GM12878 (cell line): Measurements from ENCODE around the gene TSPAN31. TPM values are rescaled to one million over a fixed set of nuclear protein-coding genes. Genes with fewer than 3 reads are reported as not detected.

Experiments
- ATAC-seq: fragments of 200-7000 bp; cut with Tn5 transposase; 3 replicates; pipeline ENCODE4 v1.9.1; 2020; ENCODE audit warnings: mild to moderate bottlenecking, moderate library complexity
- BruUV-seq: library from RNA; stranded (reverse); fragments of 400-500 nt; replicated peaks from 2 replicates; lab custom pipeline; 2021; lab: Mats Ljungman, UMichigan
- CTCF ChIA-PET: fragments of 300-600 bp; sonication (Branson Sonifier 250); formaldehyde crosslinking; extraction: SDS; loops from one replicate; lab custom pipeline; 2021; ENCODE audit warnings: inconsistent platforms; lab: Yijun Ruan, JAX
- POLR2A ChIA-PET: fragments of 350-600 bp; formaldehyde crosslinking; extraction: SDS; loops from one replicate; lab custom pipeline; 2021; ENCODE audit warnings: inconsistent platforms; lab: Charles Lee
- RAD21 ChIA-PET: fragments of 300-600 bp; sonication (Branson Sonifier 250); formaldehyde crosslinking; loops from one replicate; lab custom pipeline; 2023; ENCODE audit warnings: antibody characterized with exemption; ENCODE audit not compliant: unreplicated experiment; lab: Charles Lee
- SMC1A ChIA-PET: fragments of 300-600 bp; sonication (Branson Sonifier 250); formaldehyde crosslinking; loops from one replicate; lab custom pipeline; 2023; ENCODE audit not compliant: unreplicated experiment, uncharacterized antibody; lab: Charles Lee
- DNase-seq: peaks from one replicate; pipeline ENCODE4 v3.0.0-alpha.2; 2011; ENCODE audit warnings: low read depth, low spot score
- FAIRE-seq: peaks from 3 replicates; lab custom pipeline; 2011; peaks lifted over from hg19 to GRCh38; lab: Jason Lieb, UNC
- H2AFZ ChIP-seq: 2 replicates; pipeline ENCODE4 v1.6.0; 2011; ENCODE audit warnings: low read depth, low read length, control low read depth; ENCODE audit not compliant: control insufficient read depth
- H3K27ac ChIP-seq: 2 replicates; pipeline ENCODE4 v1.5.1; 2011; ENCODE audit warnings: control low read depth; ENCODE audit not compliant: control insufficient read depth, insufficient read depth
- H3K27me3 ChIP-seq, 2 experiments: replicated peaks in 1 of 2; 2 replicates each; pipeline versions ENCODE4 v1.6.0 to v1.6.1; 2011; ENCODE audit warnings: low read length in 1 of 2; ENCODE audit not compliant: control insufficient read depth in 2 of 2, insufficient read depth in 2 of 2
- H3K36me3 ChIP-seq, 2 experiments: 2 replicates each; pipeline ENCODE4 v1.5.1; 2011; ENCODE audit warnings: low read length in 1 of 2; ENCODE audit not compliant: control insufficient read depth in 2 of 2, insufficient read depth in 2 of 2
- H3K4me1 ChIP-seq: 2 replicates; pipeline ENCODE4 v1.6.1; 2011; ENCODE audit warnings: mild to moderate bottlenecking, low read length, moderate library complexity, mixed read lengths; ENCODE audit not compliant: control insufficient read depth, insufficient read depth
- H3K4me2 ChIP-seq: 2 replicates; pipeline ENCODE4 v1.6.0; 2011; ENCODE audit warnings: control low read depth; ENCODE audit not compliant: control insufficient read depth, insufficient read depth
- H3K4me3 ChIP-seq: fragments of 200-600 bp; sonication (generic); 2 replicates; pipeline ENCODE4 v1.5.1; 2016
- H3K79me2 ChIP-seq: 2 replicates; pipeline ENCODE4 v1.6.0; 2011; ENCODE audit warnings: low read length; ENCODE audit not compliant: control insufficient read depth, insufficient read depth
- H3K9ac ChIP-seq: 2 replicates; pipeline ENCODE4 v1.8.0; 2011; ENCODE audit warnings: low read length, control low read depth, mixed read lengths; ENCODE audit not compliant: control insufficient read depth, insufficient read depth
- H3K9me3 ChIP-seq: replicated peaks from 3 replicates; pipeline ENCODE4 v1.5.1; 2011; ENCODE audit warnings: mild to moderate bottlenecking, low read length; ENCODE audit not compliant: control insufficient read depth, insufficient read depth
- H4K20me1 ChIP-seq: 2 replicates; pipeline ENCODE4 v1.6.0; 2011; ENCODE audit not compliant: control insufficient read depth, insufficient read depth
- BCLAF1 ChIP-seq: fragments of 450-650 bp; IDR thresholded peaks from 2 replicates; pipeline ENCODE4 v1.6.1; 2017; ENCODE audit warnings: antibody characterized with exemption, mild to moderate bottlenecking, moderate library complexity
- EED ChIP-seq: sonication (generic); IDR thresholded peaks from 2 replicates; pipeline ENCODE4 v1.6.1; 2016; ENCODE audit warnings: antibody characterized with exemption, low read depth
- FOXK2 ChIP-seq: fragments of 450-650 bp; IDR thresholded peaks from 2 replicates; pipeline ENCODE4 v1.6.1; 2017; ENCODE audit warnings: mild to moderate bottlenecking, moderate library complexity
- MXI1 ChIP-seq: fragments of 150-350 bp; IDR thresholded peaks from 2 replicates; pipeline ENCODE4 v1.6.1; 2011; ENCODE audit warnings: low read depth, mild to moderate bottlenecking, inconsistent platforms, low read length, improper control_type of control experiment
- POU2F2 ChIP-seq: IDR thresholded peaks from 3 replicates; pipeline ENCODE4 v1.6.1; 2011; ENCODE audit warnings: low read depth, mild to moderate bottlenecking, low read length, borderline replicate concordance
- RAD21 ChIP-seq: IDR thresholded peaks from 2 replicates; pipeline ENCODE4 v1.6.1; 2011; ENCODE audit warnings: mild to moderate bottlenecking, low read depth, low read length, moderate library complexity; ENCODE audit not compliant: insufficient read depth
- TARDBP ChIP-seq: IDR thresholded peaks from 2 replicates; pipeline ENCODE4 v1.6.1; 2016; ENCODE audit warnings: borderline replicate concordance
- WRNIP1 ChIP-seq: IDR thresholded peaks from 2 replicates; pipeline ENCODE4 v1.6.1; 2011; ENCODE audit warnings: low read depth, low read length, improper control_type of control experiment, borderline replicate concordance
- YY1 ChIP-seq: IDR thresholded peaks from 2 replicates; pipeline ENCODE4 v1.6.1; 2011; ENCODE audit warnings: low read depth, mild to moderate bottlenecking, low read length
- ZNF274 ChIP-seq: IDR thresholded peaks from one replicate; pipeline ENCODE4 v1.8.0; 2011; ENCODE audit not compliant: insufficient read length, insufficient read depth
- ZNF592 ChIP-seq: fragments of 450-650 bp; IDR thresholded peaks from 2 replicates; pipeline ENCODE4 v1.6.1; 2017; ENCODE audit warnings: mild to moderate bottlenecking, moderate library complexity
- ZSCAN29 ChIP-seq: fragments of 450-650 bp; IDR thresholded peaks from 2 replicates; pipeline ENCODE4 v1.6.1; 2017; ENCODE audit warnings: mild to moderate bottlenecking, moderate library complexity
- WGBS: methylation state at CpG from one replicate; pipeline ENCODE4 v1.1.6; 2016; ENCODE audit warnings: low lambda C conversion rate; ENCODE audit not compliant: insufficient replicate concordance, insufficient coverage; ENCODE audit errors: missing lambda C conversion rate; 5-methylcytosine and 5-hydroxymethylcytosine counted together
- in situ Hi-C: fragments of 300-500 bp; cut with MboI; formaldehyde crosslinking; loops from 9 replicates; pipeline ENCODE4 v1.14.3; 2018; ENCODE audit warnings: mixed read lengths
- intact Hi-C: fragments of 100-400 bp; cut with micrococcal nuclease; formaldehyde crosslinking; loops from one replicate; pipeline ENCODE4 v1.14.2; 2022; ENCODE audit not compliant: unreplicated experiment
- polyA plus RNA-seq, 11 experiments: library from polyadenylated mRNA; depleted of rRNA in 4 of 11; unstranded in 6 of 11; stranded (reverse) in 5 of 11; fragments of >200 nt; fragmentation: Nextera tagmentation in 4 of 11; fragmentation: Illumina TruSeq in 1 of 11; extraction: Ambion mirVana in 4 of 11; extraction: Trizol in 1 of 11; gene quantifications; 1 replicate in 1 of 11; 2 replicates in 10 of 11; pipeline versions ENCODE4 v1.2.1 to v1.2.3, GENCODE V29; 2011 to 2016; ENCODE audit warnings: inconsistent platforms in 2 of 11, missing spikeins in 2 of 11, low read depth in 1 of 11
- total RNA-seq, 4 experiments: library from RNA; depleted of rRNA in 3 of 4; stranded (reverse); fragments of >200 nt in 3 of 4; fragmentation: Illumina TruSeq in 1 of 4; extraction: Trizol in 1 of 4; gene quantifications; 2 replicates each; pipeline versions ENCODE4 v1.2.1 to v1.2.3, GENCODE V29; 2013 to 2021
- TF ChIP-seq, protein P1 (sequence below): fragments of 450-650 bp; IDR thresholded peaks from 2 replicates; pipeline ENCODE4 v1.6.1; 2016; ENCODE audit warnings: mild to moderate bottlenecking, moderate library complexity, borderline replicate concordance

Gene TSPAN31
- total and polyA plus RNA-seq, 10 of the 15 experiments (the other 5 are each of a cell fraction or from before 2014, with no cell fraction given) = 11.8 to 32.2 (median 24.7) TPM

DNA sequence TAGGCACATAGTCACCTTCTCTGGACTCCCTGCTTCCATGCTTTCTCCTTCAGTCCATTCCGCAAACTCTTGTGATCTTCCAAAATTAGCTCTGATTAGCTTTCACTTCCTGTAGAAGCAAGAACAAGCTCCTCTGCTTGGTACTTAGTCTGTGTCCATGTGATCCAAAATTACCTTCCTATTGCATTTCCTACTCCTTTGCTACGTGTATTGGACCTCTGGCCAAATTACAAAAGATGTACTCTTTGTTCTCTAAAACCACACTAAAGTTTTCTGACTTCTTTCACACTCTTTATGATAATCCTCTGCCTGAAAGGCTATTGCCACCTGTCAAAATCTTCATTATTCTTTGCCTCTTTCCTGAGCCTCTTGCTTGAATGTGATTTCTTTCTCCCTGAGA, 37.0 kb downstream of the TSPAN31 start:
- ATAC-seq (peak; percentile 6; the same call in 2 of the 3 replicates), DNase-seq (no peak), FAIRE-seq (no peak)
- peaks cover 15% of the 10 kb centered on the region for H3K79me2 ChIP-seq
- H3K27me3 ChIP-seq = no peaks in the 10 kb centered on the region
- H3K36me3 ChIP-seq = peaks cover 0 to 8% of the 10 kb centered on the region in 2 experiments; a peak in 3 of 4 replicates
- peaks cover 8% of the 10 kb centered on the region; the same call in 1 of the 2 replicates for H3K4me1 ChIP-seq
- H3K27ac ChIP-seq = peak overlapping the region; percentile 22; the same call in 1 of the 2 replicates
- peak overlapping the region; percentile 46; the same call in 1 of the 2 replicates for H3K4me2 ChIP-seq
- RAD21 ChIA-PET = interaction anchor here (0.7 to 1.3 kb wide), 5 partner anchors 9 to 160 kb away, joined by 3 to 5 read pairs (median 4); partner anchors contain the start of genes ATP23, CYP27B1, EEF1AKMT3 and METTL1
- no peak overlapping the region for H3K4me3 ChIP-seq
- H3K9me3 ChIP-seq = no peaks in the 10 kb centered on the region
- CTCF ChIA-PET = interaction anchor here (0.6 to 2.1 kb wide), 12 partner anchors 9 to 189 kb away, joined by 3 to 16 read pairs (median 5); partner anchors contain the start of genes EEF1AKMT3 and METTL1
- in situ Hi-C loops = no loop called here
- BruUV-seq = no TSS peak
- POLR2A ChIA-PET = interaction anchor here (0.6 kb wide), 2 partner anchors 29 to 130 kb away, joined by 3 to 4 read pairs; partner anchors contain the start of gene CDK4
- H2AFZ ChIP-seq = peak overlapping the region; percentile 67
- no peak overlapping the region for H3K9ac ChIP-seq
- no peaks in the 10 kb centered on the region for H4K20me1 ChIP-seq
- intact Hi-C loops = loop anchor here (1.0 kb wide), 1 partner anchor 124 kb away; no protein-coding TSS in a partner anchor
- 14% methylated on average over 2 of the region's 2 CpGs for WGBS
- SMC1A ChIA-PET = interaction anchor here (1.0 to 2.3 kb wide), 8 partner anchors 11 to 323 kb away, joined by 3 to 6 read pairs (median 3); partner anchors contain the start of genes GLI1 and TSPAN31
- TF ChIP-seq EED = no peak
- TF ChIP-seq BCLAF1 = no peak
- TF ChIP-seq, protein P1, sequence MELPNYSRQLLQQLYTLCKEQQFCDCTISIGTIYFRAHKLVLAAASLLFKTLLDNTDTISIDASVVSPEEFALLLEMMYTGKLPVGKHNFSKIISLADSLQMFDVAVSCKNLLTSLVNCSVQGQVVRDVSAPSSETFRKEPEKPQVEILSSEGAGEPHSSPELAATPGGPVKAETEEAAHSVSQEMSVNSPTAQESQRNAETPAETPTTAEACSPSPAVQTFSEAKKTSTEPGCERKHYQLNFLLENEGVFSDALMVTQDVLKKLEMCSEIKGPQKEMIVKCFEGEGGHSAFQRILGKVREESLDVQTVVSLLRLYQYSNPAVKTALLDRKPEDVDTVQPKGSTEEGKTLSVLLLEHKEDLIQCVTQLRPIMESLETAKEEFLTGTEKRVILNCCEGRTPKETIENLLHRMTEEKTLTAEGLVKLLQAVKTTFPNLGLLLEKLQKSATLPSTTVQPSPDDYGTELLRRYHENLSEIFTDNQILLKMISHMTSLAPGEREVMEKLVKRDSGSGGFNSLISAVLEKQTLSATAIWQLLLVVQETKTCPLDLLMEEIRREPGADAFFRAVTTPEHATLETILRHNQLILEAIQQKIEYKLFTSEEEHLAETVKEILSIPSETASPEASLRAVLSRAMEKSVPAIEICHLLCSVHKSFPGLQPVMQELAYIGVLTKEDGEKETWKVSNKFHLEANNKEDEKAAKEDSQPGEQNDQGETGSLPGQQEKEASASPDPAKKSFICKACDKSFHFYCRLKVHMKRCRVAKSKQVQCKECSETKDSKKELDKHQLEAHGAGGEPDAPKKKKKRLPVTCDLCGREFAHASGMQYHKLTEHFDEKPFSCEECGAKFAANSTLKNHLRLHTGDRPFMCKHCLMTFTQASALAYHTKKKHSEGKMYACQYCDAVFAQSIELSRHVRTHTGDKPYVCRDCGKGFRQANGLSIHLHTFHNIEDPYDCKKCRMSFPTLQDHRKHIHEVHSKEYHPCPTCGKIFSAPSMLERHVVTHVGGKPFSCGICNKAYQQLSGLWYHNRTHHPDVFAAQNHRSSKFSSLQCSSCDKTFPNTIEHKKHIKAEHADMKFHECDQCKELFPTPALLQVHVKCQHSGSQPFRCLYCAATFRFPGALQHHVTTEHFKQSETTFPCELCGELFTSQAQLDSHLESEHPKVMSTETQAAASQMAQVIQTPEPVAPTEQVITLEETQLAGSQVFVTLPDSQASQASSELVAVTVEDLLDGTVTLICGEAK = no peak
- no peak for TF ChIP-seq POU2F2
- no peak for TF ChIP-seq WRNIP1
- no peak for TF ChIP-seq YY1
- TF ChIP-seq TARDBP = no peak
- no peak for TF ChIP-seq ZSCAN29
- no peak for TF ChIP-seq ZNF274
- TF ChIP-seq ZNF592 = no peak
- TF ChIP-seq FOXK2 = no peak
- no peak for TF ChIP-seq MXI1
- TF ChIP-seq RAD21 = no peak
